ENCODE results near the gene TMEM179. TPM values are rescaled to one million over a fixed set of nuclear protein-coding genes. Genes with fewer than 3 reads are reported as not detected.

The TMEM179 gene
- total and polyA plus RNA-seq, 2 of the 8 experiments (the other 6 are each of a cell fraction or from before 2014, with no cell fraction given) = 2.9 to 4.0 TPM

DNA sequence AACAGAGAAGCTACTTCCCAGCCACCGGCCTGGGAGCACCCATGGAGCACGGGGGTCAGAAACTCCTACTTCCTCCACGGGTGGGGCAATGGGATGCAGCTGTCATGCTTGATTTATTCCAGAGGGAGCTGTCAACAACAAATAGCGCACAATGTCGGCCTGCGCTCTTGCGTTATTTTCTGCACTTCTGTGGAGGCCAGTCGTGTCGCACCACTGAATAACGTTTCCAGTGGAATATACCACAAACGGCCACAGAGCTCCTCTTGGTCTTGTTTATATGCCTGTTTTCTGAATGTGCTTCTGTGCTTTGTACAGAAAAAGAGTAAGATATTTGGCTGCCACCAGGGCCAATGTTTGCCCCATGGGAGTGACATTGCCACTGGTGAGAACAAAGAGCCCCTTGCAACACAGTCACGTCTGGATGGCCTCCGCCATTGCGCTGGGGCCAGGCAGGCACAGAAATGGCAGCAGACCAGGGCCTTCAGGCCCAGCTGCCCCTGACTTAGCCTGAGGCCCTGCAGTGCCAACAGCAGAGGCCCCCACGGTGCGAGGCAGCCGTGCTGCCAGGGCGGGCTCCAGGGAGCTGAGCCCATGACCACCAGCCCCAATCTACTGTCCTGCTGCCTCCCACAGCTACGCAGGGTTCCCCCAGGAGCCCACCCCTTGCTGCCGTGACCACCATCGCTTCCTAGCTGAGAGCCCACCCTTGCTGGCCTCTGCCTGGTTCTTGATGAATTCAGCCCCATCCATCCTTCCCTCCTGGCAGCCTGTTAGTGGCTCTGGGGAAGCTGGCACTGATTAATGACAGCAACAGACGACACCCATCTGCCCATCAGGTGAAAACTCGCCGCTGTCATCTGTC is 28.9 kb upstream of the TMEM179 start:
- no peak overlapping the region for H2AK5ac ChIP-seq (ENCODE audit: low read depth, low read length)
- TF ChIP-seq EGR1 (IDR thresholded peaks at IDR 0.05; ENCODE audit: borderline replicate concordance, low read depth, low read length) (no peak), TCF12 (IDR thresholded peaks at IDR 0.05; ENCODE audit: low read depth, low read length) (no peak), ASH2L (IDR thresholded peaks at IDR 0.05; ENCODE audit: low read length) (no peak), BRCA1 (IDR thresholded peaks at IDR 0.05; ENCODE audit: low read depth, low read length) (no peak), YY1 (IDR thresholded peaks at IDR 0.05; ENCODE audit: low read depth, low read length) (no peak)
- CTCF ChIA-PET (ENCODE audit: partially characterized antibody) = interaction anchor here (1.4 kb wide), 1 partner anchor 16 kb away, joined by 3 read pairs; no protein-coding TSS in a partner anchor

More for the DNA sequence above, 28.9 kb upstream of the TMEM179 start:
- no peak overlapping the region; the same call in 1 of the 2 replicates for H4K8ac ChIP-seq (ENCODE audit: extremely low read depth, insufficient read depth, low read length)
- WGBS, 2 experiments (ENCODE audit: extremely low coverage in 1 of 2, insufficient coverage in 1 of 2, insufficient read length in 1 of 2, insufficient replicate concordance in 2 of 2, low coverage in 1 of 2, low lambda C conversion rate in 2 of 2, missing lambda C conversion rate in 1 of 2) = 90% methylated on average over 24 of the region's 24 CpGs; no CpG with 5 or more reads in 1 of the 2 experiments
- no peak overlapping the region for H4K91ac ChIP-seq (replicated peaks; ENCODE audit: insufficient read length, low read length)
- no peaks in the 10 kb centered on the region for H3K79me2 ChIP-seq (ENCODE audit: control insufficient read depth in 1 of 2, insufficient read depth in 2 of 2, low read length in 2 of 2)
- H3K79me1 ChIP-seq (ENCODE audit: low read depth, low read length) = no peaks in the 10 kb centered on the region
- H3K36me3 ChIP-seq (ENCODE audit: control insufficient read depth in 2 of 4, insufficient read depth in 4 of 4, low read length in 3 of 4) = no peaks in the 10 kb centered on the region
- H2BK5ac ChIP-seq (ENCODE audit: low read depth, low read length) = no peak overlapping the region
- no peaks in the 10 kb centered on the region for H3K4me1 ChIP-seq (replicated peaks in 1 of 4; ENCODE audit: control insufficient read depth in 3 of 4, insufficient read depth in 4 of 4, low read length in 3 of 4)
- no peak overlapping the region for H2BK15ac ChIP-seq (ENCODE audit: low read length)
- no peaks in the 10 kb centered on the region; a peak in 1 of 4 replicates for H3K9me3 ChIP-seq (ENCODE audit: insufficient read depth in 2 of 2, low read depth in 1 of 2, low read length in 1 of 2)
- no peak overlapping the region for H4K5ac ChIP-seq (ENCODE audit: insufficient read length, low read depth, low read length)
- no peak overlapping the region for H2BK20ac ChIP-seq (ENCODE audit: low read length)
- H3K9ac ChIP-seq (replicated peaks in 1 of 4; ENCODE audit: extremely low read depth in 1 of 4, low read depth in 3 of 4, low read length in 3 of 4) = no peak overlapping the region
- no peak overlapping the region for H3K14ac ChIP-seq (ENCODE audit: insufficient read length)
- no peak overlapping the region for H2AFZ ChIP-seq (ENCODE audit: low read length)
- no peak overlapping the region for H3K4me3 ChIP-seq (ENCODE audit: extremely low read depth in 1 of 4, insufficient read depth in 2 of 4, low read depth in 3 of 4, low read length in 4 of 4)
- no peaks in the 10 kb centered on the region for H3K27me3 ChIP-seq (replicated peaks in 1 of 4; ENCODE audit: control insufficient read depth in 3 of 4, extremely low read depth in 1 of 4, insufficient read depth in 3 of 4, low read length in 3 of 4)
- no peak overlapping the region for H2BK120ac ChIP-seq (replicated peaks; ENCODE audit: low read depth, low read length)
- no peak overlapping the region for H3K4ac ChIP-seq (replicated peaks; ENCODE audit: insufficient read length, low read depth, low read length)
- H3K4me2 ChIP-seq (ENCODE audit: insufficient read depth in 1 of 2, low read depth in 2 of 2, low read length in 2 of 2) = no peak overlapping the region
- H4K20me1 ChIP-seq (replicated peaks in 1 of 2; ENCODE audit: control insufficient read depth in 1 of 2, insufficient read depth in 2 of 2, low read length in 2 of 2) = no peaks in the 10 kb centered on the region
- no peak overlapping the region for H3K18ac ChIP-seq (ENCODE audit: extremely low read depth, low read length)
- no peak overlapping the region for H3K27ac ChIP-seq (ENCODE audit: low read depth, low read length)
- POLR2A ChIA-PET (ENCODE audit: partially characterized antibody) = interaction anchor here (0.6 kb wide), 1 partner anchor 365 kb away, joined by 3 read pairs; no protein-coding TSS in a partner anchor
- no peak for DNase-seq (ENCODE audit: low read depth in 1 of 2, low spot score in 2 of 2)
- no peak overlapping the region for H3K56ac ChIP-seq (replicated peaks; ENCODE audit: insufficient read length, low read depth, low read length)
- no peak overlapping the region for H2BK12ac ChIP-seq (ENCODE audit: low read depth, low read length)
- H3K23me2 ChIP-seq (ENCODE audit: low read depth, low read length) = no peaks in the 10 kb centered on the region
- no peak overlapping the region for H3K23ac ChIP-seq (ENCODE audit: insufficient read length)
- no peak for FAIRE-seq

All from H1 (cell line).